Neural crest cell (in vitro differentiated cells): ENCODE results near the gene RASGRF2. TPM values are rescaled to one million over a fixed set of nuclear protein-coding genes. Genes with fewer than 3 reads are reported as not detected.

Experiments used
- DNase-seq: peaks from one replicate; pipeline ENCODE4 v3.0.0; 2021; ENCODE audit warnings: low read depth, mixed read lengths, low spot score
- H3K27ac Mint-ChIP-seq: one replicate; pipeline ENCODE4 v1.8.0; 2021; ENCODE audit warnings: mild to moderate bottlenecking, mixed read lengths; ENCODE audit not compliant: unreplicated experiment
- H3K27me3 Mint-ChIP-seq: 2 replicates; pipeline ENCODE4 v1.8.0; 2021; ENCODE audit warnings: low read depth, mild to moderate bottlenecking, mixed read lengths
- H3K36me3 Mint-ChIP-seq: 2 replicates; pipeline ENCODE4 v1.8.0; 2021; ENCODE audit warnings: low read depth, mild to moderate bottlenecking, mixed read lengths
- H3K4me1 Mint-ChIP-seq: 2 replicates; pipeline ENCODE4 v1.8.0; 2021; ENCODE audit warnings: mixed read lengths
- H3K4me3 Mint-ChIP-seq: one replicate; pipeline ENCODE4 v1.8.0; 2021; ENCODE audit warnings: mild to moderate bottlenecking, mixed read lengths
- H3K9me3 Mint-ChIP-seq: 2 replicates; pipeline ENCODE4 v1.8.0; 2021; ENCODE audit warnings: mixed read lengths
- CTCF ChIP-seq: fragments of 200-600 bp; sonication (generic); conservative IDR thresholded peaks from 2 replicates; pipeline ENCODE4 v1.5.0; 2021; ENCODE audit warnings: antibody characterized with exemption, mild to moderate bottlenecking
- total RNA-seq: library from RNA; stranded (reverse); gene quantifications from 2 replicates; pipeline ENCODE4 v1.2.1, GENCODE V29; 2021

RASGRF2 gene
- total RNA-seq, 1 donor from 2014 or later = 0.19 TPM

- Mint-ChIP-seq H3K9me3 (no peaks in the 10 kb centered on the region), H3K27ac (no peak overlapping the region), H3K4me3 (no peak overlapping the region), H3K36me3 (no peaks in the 10 kb centered on the region), H3K27me3 (no peaks in the 10 kb centered on the region), H3K4me1 (no peaks in the 10 kb centered on the region)
- DNase-seq = no peak
- TF ChIP-seq CTCF = no peak
Measured at GRCh38 chr5:81204205-81204604, 244.0 kb downstream of the RASGRF2 start.

- no peaks in the 10 kb centered on the region for H3K36me3 Mint-ChIP-seq
Measured at GRCh38 chr5:81205058-81205457, 244.9 kb downstream of the RASGRF2 start.

GRCh38 chr5:81207009-81207408 lies 246.8 kb downstream of the RASGRF2 start:
- Mint-ChIP-seq H3K4me1 (no peaks in the 10 kb centered on the region), H3K27ac (no peak overlapping the region), H3K9me3 (no peaks in the 10 kb centered on the region), H3K27me3 (no peaks in the 10 kb centered on the region), H3K4me3 (no peak overlapping the region), H3K36me3 (no peaks in the 10 kb centered on the region)
- TF ChIP-seq CTCF = peak; percentile 26
- DNase-seq = no peak

More at GRCh38 chr5:81205058-81205457, 244.9 kb downstream of the RASGRF2 start:
- DNase-seq = no peak
- TF ChIP-seq CTCF = no peak
- H3K4me1 Mint-ChIP-seq = no peaks in the 10 kb centered on the region
- H3K27ac Mint-ChIP-seq = no peak overlapping the region
- H3K27me3 Mint-ChIP-seq = no peaks in the 10 kb centered on the region
- H3K4me3 Mint-ChIP-seq = no peak overlapping the region
- no peaks in the 10 kb centered on the region for H3K9me3 Mint-ChIP-seq

GRCh38 chr5:81208904-81209303 lies 248.7 kb downstream of the RASGRF2 start:
- H3K27me3 Mint-ChIP-seq = no peaks in the 10 kb centered on the region
- H3K36me3 Mint-ChIP-seq = no peaks in the 10 kb centered on the region
- H3K9me3 Mint-ChIP-seq = no peaks in the 10 kb centered on the region
- no peaks in the 10 kb centered on the region for H3K4me1 Mint-ChIP-seq
- no peak overlapping the region for H3K27ac Mint-ChIP-seq
- no peak for DNase-seq
- H3K4me3 Mint-ChIP-seq = no peak overlapping the region
- TF ChIP-seq CTCF = no peak

- no peaks in the 10 kb centered on the region for H3K27me3 Mint-ChIP-seq
- no peak for DNase-seq
- TF ChIP-seq CTCF = no peak
Measured at GRCh38 chr5:81209386-81209785, 249.2 kb downstream of the RASGRF2 start.

More at GRCh38 chr5:81209386-81209785, 249.2 kb downstream of the RASGRF2 start:
- Mint-ChIP-seq H3K9me3 (no peaks in the 10 kb centered on the region), H3K4me1 (no peaks in the 10 kb centered on the region), H3K4me3 (no peak overlapping the region), H3K36me3 (no peaks in the 10 kb centered on the region), H3K27ac (peak overlapping the region; percentile 64)
